K562 (cell line): ENCODE data around the gene SLC37A2. TPM values are rescaled to one million over a fixed set of nuclear protein-coding genes. Genes with fewer than 3 reads are reported as not detected.

Source experiments
- ATAC-seq: fragments of 200-7000 bp; cut with Tn5 transposase; 3 replicates; pipeline ENCODE4 v1.9.1; 2020; ENCODE audit warnings: moderate library complexity
- BruUV-seq: library from RNA; stranded (reverse); fragments of 400-500 nt; replicated peaks from 2 replicates; lab custom pipeline; 2021; lab: Mats Ljungman, UMichigan
- CTCF ChIA-PET: fragments of 300-600 bp; formaldehyde crosslinking; extraction: SDS; loops from one replicate; lab custom pipeline; 2021; ENCODE audit warnings: low intra/inter-chr PET ratio; lab: Yijun Ruan, JAX
- POLR2A ChIA-PET: fragments of 300-600, 350-650 bp; sonication (Branson Sonifier 250); formaldehyde crosslinking; extraction: SDS; loops from one replicate; lab custom pipeline; 2021; ENCODE audit warnings: antibody characterized with exemption, inconsistent platforms; lab: Yijun Ruan, JAX
- DNase-seq, 4 experiments: peaks; one replicate each; pipeline versions ENCODE4 v3.0.0 to v3.0.0-alpha.2; 2011 to 2018; ENCODE audit warnings: low spot score in 3 of 4, mixed read lengths in 3 of 4; ENCODE audit errors: extremely low read depth in 1 of 4
- FAIRE-seq: peaks from 2 replicates; lab custom pipeline; 2011; peaks lifted over from hg19 to GRCh38; lab: Jason Lieb, UNC
- H2AFZ ChIP-seq: 2 replicates; pipeline ENCODE4 v1.6.0; 2011; ENCODE audit warnings: low read depth, low read length, control low read depth, inconsistent platforms
- H3K27ac ChIP-seq: fragments of 200-600 bp; 3 replicates; pipeline ENCODE4 v1.8.0; 2011; ENCODE audit warnings: low read depth, mild to moderate bottlenecking, control low read depth, inconsistent platforms, low read length, moderate library complexity, mixed read lengths; ENCODE audit errors: extremely low read depth
- H3K27me3 ChIP-seq, 2 experiments: fragments of 300-600 bp in 1 of 2; 2 replicates in 1 of 2; 3 replicates in 1 of 2; pipeline versions ENCODE4 v1.6.0 to v1.8.0; 2011; ENCODE audit warnings: inconsistent platforms in 2 of 2, low read length in 2 of 2, mild to moderate bottlenecking in 1 of 2, mixed read lengths in 1 of 2, moderate library complexity in 1 of 2; ENCODE audit not compliant: control insufficient read depth in 2 of 2, insufficient read depth in 2 of 2
- H3K36me3 ChIP-seq: fragments of 300-600 bp; 3 replicates; pipeline ENCODE4 v1.8.0; 2011; ENCODE audit warnings: mild to moderate bottlenecking, low read length, inconsistent platforms; ENCODE audit not compliant: control insufficient read depth, insufficient read depth
- H3K4me1 ChIP-seq, 2 experiments: fragments of 200-600 bp in 1 of 2; replicated peaks in 1 of 2; 2 replicates in 1 of 2; 3 replicates in 1 of 2; pipeline versions ENCODE4 v1.5.1 to v1.8.0; 2011; ENCODE audit warnings: inconsistent platforms in 2 of 2, low read length in 2 of 2, mild to moderate bottlenecking in 1 of 2, mixed read lengths in 1 of 2, moderate library complexity in 1 of 2; ENCODE audit not compliant: control insufficient read depth in 2 of 2, insufficient read depth in 2 of 2
- H3K4me2 ChIP-seq: 2 replicates; pipeline ENCODE4 v1.6.1; 2011; ENCODE audit warnings: low read length, control low read depth, inconsistent platforms, mixed read lengths; ENCODE audit not compliant: insufficient read depth
- H3K4me3 ChIP-seq: fragments of 200-600 bp; sonication (generic), shearing (Covaris generic); 2 replicates; pipeline ENCODE4 v1.5.1; 2016; ENCODE audit warnings: control low read depth, inconsistent platforms
- H3K79me2 ChIP-seq: fragments of 200-600 bp; 3 replicates; pipeline ENCODE4 v1.8.0; 2011; ENCODE audit warnings: low read length, inconsistent platforms; ENCODE audit not compliant: control insufficient read depth, insufficient read depth
- H3K9ac ChIP-seq, 2 experiments: 2 replicates each; pipeline versions ENCODE4 v1.6.0 to v1.6.1; 2011; ENCODE audit warnings: low read depth in 2 of 2, low read length in 2 of 2, control low read depth in 1 of 2, inconsistent platforms in 1 of 2, mild to moderate bottlenecking in 1 of 2, mixed read lengths in 1 of 2; ENCODE audit not compliant: insufficient read depth in 1 of 2
- H3K9me1 ChIP-seq: one replicate; pipeline ENCODE4 v1.6.0; 2011; ENCODE audit warnings: inconsistent platforms, mild to moderate bottlenecking, low read length, moderate library complexity; ENCODE audit not compliant: control insufficient read depth, insufficient read depth
- H3K9me3 ChIP-seq: replicated peaks from 2 replicates; pipeline ENCODE4 v1.5.1; 2011; ENCODE audit warnings: low read depth, low read length, inconsistent platforms; ENCODE audit not compliant: control insufficient read depth, insufficient read depth
- H4K20me1 ChIP-seq: replicated peaks from 2 replicates; pipeline ENCODE4 v1.6.1; 2011; ENCODE audit warnings: low read length, inconsistent platforms, mixed read lengths; ENCODE audit not compliant: control insufficient read depth, insufficient read depth
- CBFA2T3 ChIP-seq: fragments of 450-650 bp; IDR thresholded peaks from 2 replicates; pipeline ENCODE4 v1.6.1; 2017
- CEBPG ChIP-seq, 3 experiments: fragments of 200-800 bp in 1 of 3; sonication (Bioruptor generic) in 1 of 3; sonication (generic) in 1 of 3; formaldehyde crosslinking in 1 of 3; IDR thresholded peaks in 2 of 3; conservative IDR thresholded peaks in 1 of 3; 2 replicates each; pipeline versions ENCODE4 v1.6.1 to v1.8.0; 2016 to 2022; ENCODE audit warnings: missing compliant biosample characterization in 2 of 3, missing genetic modification characterization in 2 of 3, mild to moderate bottlenecking in 1 of 3, missing genetic modification reagents in 1 of 3
- HDAC8 ChIP-seq: fragments of 450-650 bp; IDR thresholded peaks from 2 replicates; pipeline ENCODE4 v1.6.1; 2016; ENCODE audit warnings: mild to moderate bottlenecking, missing genetic modification characterization, moderate library complexity, missing compliant biosample characterization
- HNRNPLL ChIP-seq: fragments of 200-400 bp; formaldehyde crosslinking; IDR thresholded peaks from 2 replicates; pipeline ENCODE4 v1.6.1; 2017; ENCODE audit warnings: low read length, low read depth, mild to moderate bottlenecking; ENCODE audit not compliant: poor library complexity, severe bottlenecking
- ZBTB1 ChIP-seq: sonication (generic); formaldehyde crosslinking; IDR thresholded peaks from 2 replicates; pipeline ENCODE4 v1.8.1; 2023; ENCODE audit warnings: missing genetic modification reagents, low read depth, mild to moderate bottlenecking, borderline replicate concordance
- ZNF263 ChIP-seq: sonication (generic); formaldehyde crosslinking; IDR thresholded peaks from 2 replicates; pipeline ENCODE4 v1.8.0; 2022; ENCODE audit warnings: mild to moderate bottlenecking, missing genetic modification reagents, borderline replicate concordance
- WGBS: fragments of 100-300 bp; shearing (Covaris generic); methylation state at CpG from one replicate; pipeline ENCODE4 v1.1.6; 2016; ENCODE audit warnings: low coverage, mixed read lengths; ENCODE audit not compliant: insufficient coverage; ENCODE audit errors: missing lambda C conversion rate; 5-methylcytosine and 5-hydroxymethylcytosine counted together
- in situ Hi-C: fragments of 300-500 bp; cut with MboI; formaldehyde crosslinking; loops from 4 replicates; pipeline ENCODE4 v1.15.0; 2018; ENCODE audit warnings: inconsistent platforms, mixed read lengths
- intact Hi-C: fragments of 100-400 bp; cut with micrococcal nuclease; formaldehyde crosslinking; loops from 2 replicates; pipeline ENCODE4 v1.14.2; 2022
- polyA plus RNA-seq, 8 experiments: library from polyadenylated mRNA; depleted of rRNA in 4 of 8; stranded (reverse) in 5 of 8; unstranded in 3 of 8; fragments of >200 nt; fragmentation: Nextera tagmentation in 2 of 8; fragmentation: Illumina TruSeq in 1 of 8; extraction: Ambion mirVana in 2 of 8; extraction: Trizol in 1 of 8; gene quantifications; 2 replicates each; pipeline versions ENCODE4 v1.2.1 to v1.2.3, GENCODE V29; 2011 to 2014; ENCODE audit warnings: inconsistent platforms in 1 of 8, missing spikeins in 1 of 8
- total RNA-seq, 7 experiments: library from RNA; depleted of rRNA in 6 of 7; stranded (reverse); fragments of >200 nt in 6 of 7; fragmentation: Illumina TruSeq in 2 of 7; extraction: Trizol in 2 of 7; gene quantifications; 2 replicates each; pipeline versions ENCODE4 v1.2.1 to v1.2.3, GENCODE V29; 2011 to 2021; ENCODE audit warnings: low replicate concordance in 1 of 7
- TF ChIP-seq, protein P1 (sequence below): fragments of 250-450 bp; sonication (Bioruptor Pico); IDR thresholded peaks from 2 replicates; pipeline ENCODE4 v1.4.0; 2020; ENCODE audit warnings: mild to moderate bottlenecking, moderate library complexity, borderline replicate concordance
- TF ChIP-seq, protein P2 (sequence below): IDR thresholded peaks from 3 replicates; pipeline ENCODE4 v1.6.1; 2011; ENCODE audit warnings: borderline replicate concordance, mild to moderate bottlenecking; ENCODE audit not compliant: insufficient read length, insufficient read depth
- TF ChIP-seq, protein P3 (sequence below): sonication (generic); formaldehyde crosslinking; IDR thresholded peaks from 2 replicates; pipeline ENCODE4 v1.8.0; 2023; ENCODE audit warnings: missing genetic modification reagents, mild to moderate bottlenecking, borderline replicate concordance

SLC37A2 gene
- total and polyA plus RNA-seq, 9 of the 15 experiments (the other 6 are each of a cell fraction or from before 2014, with no cell fraction given) = 0.01 to 1.2 (median 0.52) TPM

DNA sequence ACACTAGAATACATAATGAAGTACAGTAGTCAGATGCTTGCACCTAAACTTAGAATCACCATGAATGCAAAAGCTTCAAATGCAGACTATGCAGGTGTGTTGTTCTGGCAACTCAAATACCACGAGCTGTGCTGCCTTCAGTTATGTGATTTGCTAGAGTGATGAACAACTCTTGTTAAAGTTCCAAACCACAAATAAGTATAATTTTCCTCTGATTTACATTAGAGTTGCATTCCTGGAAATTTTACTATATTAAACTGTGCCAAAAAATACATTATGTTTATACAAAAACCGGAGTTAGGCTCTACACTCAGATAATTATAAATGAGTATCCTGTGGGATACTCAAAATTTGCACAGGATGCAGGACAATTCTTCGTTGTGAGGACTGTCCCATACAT, 45.4 kb downstream of the SLC37A2 start (continued):
- TF ChIP-seq HNRNPLL (no peak), ZBTB1 (CRISPR knock-in tag) (no peak)
- TF ChIP-seq, protein P1, sequence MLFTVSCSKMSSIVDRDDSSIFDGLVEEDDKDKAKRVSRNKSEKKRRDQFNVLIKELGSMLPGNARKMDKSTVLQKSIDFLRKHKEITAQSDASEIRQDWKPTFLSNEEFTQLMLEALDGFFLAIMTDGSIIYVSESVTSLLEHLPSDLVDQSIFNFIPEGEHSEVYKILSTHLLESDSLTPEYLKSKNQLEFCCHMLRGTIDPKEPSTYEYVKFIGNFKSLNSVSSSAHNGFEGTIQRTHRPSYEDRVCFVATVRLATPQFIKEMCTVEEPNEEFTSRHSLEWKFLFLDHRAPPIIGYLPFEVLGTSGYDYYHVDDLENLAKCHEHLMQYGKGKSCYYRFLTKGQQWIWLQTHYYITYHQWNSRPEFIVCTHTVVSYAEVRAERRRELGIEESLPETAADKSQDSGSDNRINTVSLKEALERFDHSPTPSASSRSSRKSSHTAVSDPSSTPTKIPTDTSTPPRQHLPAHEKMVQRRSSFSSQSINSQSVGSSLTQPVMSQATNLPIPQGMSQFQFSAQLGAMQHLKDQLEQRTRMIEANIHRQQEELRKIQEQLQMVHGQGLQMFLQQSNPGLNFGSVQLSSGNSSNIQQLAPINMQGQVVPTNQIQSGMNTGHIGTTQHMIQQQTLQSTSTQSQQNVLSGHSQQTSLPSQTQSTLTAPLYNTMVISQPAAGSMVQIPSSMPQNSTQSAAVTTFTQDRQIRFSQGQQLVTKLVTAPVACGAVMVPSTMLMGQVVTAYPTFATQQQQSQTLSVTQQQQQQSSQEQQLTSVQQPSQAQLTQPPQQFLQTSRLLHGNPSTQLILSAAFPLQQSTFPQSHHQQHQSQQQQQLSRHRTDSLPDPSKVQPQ (CRISPR knock-in tag) = no peak
- TF ChIP-seq, protein P2, sequence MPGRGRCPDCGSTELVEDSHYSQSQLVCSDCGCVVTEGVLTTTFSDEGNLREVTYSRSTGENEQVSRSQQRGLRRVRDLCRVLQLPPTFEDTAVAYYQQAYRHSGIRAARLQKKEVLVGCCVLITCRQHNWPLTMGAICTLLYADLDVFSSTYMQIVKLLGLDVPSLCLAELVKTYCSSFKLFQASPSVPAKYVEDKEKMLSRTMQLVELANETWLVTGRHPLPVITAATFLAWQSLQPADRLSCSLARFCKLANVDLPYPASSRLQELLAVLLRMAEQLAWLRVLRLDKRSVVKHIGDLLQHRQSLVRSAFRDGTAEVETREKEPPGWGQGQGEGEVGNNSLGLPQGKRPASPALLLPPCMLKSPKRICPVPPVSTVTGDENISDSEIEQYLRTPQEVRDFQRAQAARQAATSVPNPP = no peak

DNA sequence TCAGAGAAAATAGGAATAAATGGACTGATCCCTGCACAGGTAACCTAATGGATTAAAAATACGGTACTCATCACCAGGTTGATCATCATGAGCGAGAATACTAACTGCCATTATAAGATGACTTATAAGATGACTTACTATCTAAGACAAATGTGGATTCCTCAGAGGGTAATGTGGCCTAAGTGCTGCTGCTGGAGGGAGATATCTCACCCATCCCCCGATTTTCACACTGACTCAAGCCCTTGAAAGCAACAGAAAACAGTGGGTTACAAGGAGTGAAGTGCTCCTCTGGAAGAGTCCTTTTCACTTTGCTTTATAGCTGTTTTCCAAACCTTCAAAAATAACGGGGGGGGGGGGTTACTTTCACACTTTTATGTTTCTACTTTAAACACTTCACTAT, 47.4 kb downstream of the SLC37A2 start:
- H3K27ac ChIP-seq = no peak overlapping the region
- 8% methylated on average over 4 of the region's 4 CpGs for WGBS
- peak overlapping the region; percentile 95 for H3K4me2 ChIP-seq
- no peak for ATAC-seq
- FAIRE-seq = no peak
- peaks cover 0 to 6% of the 10 kb centered on the region in 2 experiments; a peak in 2 of 5 replicates for H3K4me1 ChIP-seq
- TF ChIP-seq HDAC8 (tag) (no peak), CEBPG (CRISPR knock-in tag; IDR thresholded peaks at IDR 0.05) (no peak), CEBPG (tag; conservative IDR thresholded peaks at IDR 0.05 in 1 of 2, IDR thresholded peaks at IDR 0.05 in 1 of 2) (no peak), ZNF263 (no peak), CBFA2T3 (0 out of 2 replicates have a peak, but pooled peaks have one; percentile 26)
- TF ChIP-seq, protein P3, sequence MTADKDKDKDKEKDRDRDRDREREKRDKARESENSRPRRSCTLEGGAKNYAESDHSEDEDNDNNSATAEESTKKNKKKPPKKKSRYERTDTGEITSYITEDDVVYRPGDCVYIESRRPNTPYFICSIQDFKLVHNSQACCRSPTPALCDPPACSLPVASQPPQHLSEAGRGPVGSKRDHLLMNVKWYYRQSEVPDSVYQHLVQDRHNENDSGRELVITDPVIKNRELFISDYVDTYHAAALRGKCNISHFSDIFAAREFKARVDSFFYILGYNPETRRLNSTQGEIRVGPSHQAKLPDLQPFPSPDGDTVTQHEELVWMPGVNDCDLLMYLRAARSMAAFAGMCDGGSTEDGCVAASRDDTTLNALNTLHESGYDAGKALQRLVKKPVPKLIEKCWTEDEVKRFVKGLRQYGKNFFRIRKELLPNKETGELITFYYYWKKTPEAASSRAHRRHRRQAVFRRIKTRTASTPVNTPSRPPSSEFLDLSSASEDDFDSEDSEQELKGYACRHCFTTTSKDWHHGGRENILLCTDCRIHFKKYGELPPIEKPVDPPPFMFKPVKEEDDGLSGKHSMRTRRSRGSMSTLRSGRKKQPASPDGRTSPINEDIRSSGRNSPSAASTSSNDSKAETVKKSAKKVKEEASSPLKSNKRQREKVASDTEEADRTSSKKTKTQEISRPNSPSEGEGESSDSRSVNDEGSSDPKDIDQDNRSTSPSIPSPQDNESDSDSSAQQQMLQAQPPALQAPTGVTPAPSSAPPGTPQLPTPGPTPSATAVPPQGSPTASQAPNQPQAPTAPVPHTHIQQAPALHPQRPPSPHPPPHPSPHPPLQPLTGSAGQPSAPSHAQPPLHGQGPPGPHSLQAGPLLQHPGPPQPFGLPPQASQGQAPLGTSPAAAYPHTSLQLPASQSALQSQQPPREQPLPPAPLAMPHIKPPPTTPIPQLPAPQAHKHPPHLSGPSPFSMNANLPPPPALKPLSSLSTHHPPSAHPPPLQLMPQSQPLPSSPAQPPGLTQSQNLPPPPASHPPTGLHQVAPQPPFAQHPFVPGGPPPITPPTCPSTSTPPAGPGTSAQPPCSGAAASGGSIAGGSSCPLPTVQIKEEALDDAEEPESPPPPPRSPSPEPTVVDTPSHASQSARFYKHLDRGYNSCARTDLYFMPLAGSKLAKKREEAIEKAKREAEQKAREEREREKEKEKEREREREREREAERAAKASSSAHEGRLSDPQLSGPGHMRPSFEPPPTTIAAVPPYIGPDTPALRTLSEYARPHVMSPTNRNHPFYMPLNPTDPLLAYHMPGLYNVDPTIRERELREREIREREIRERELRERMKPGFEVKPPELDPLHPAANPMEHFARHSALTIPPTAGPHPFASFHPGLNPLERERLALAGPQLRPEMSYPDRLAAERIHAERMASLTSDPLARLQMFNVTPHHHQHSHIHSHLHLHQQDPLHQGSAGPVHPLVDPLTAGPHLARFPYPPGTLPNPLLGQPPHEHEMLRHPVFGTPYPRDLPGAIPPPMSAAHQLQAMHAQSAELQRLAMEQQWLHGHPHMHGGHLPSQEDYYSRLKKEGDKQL = no peak
- peak in 1 of 4 experiments; percentile 49 for DNase-seq
- H3K36me3 ChIP-seq = no peaks in the 10 kb centered on the region
- peak overlapping the region; percentile 96; the same call in 1 of the 2 replicates for H2AFZ ChIP-seq
- H3K4me3 ChIP-seq = peak overlapping the region; percentile 73
- no peaks in the 10 kb centered on the region for H3K9me3 ChIP-seq
- H3K79me2 ChIP-seq = peaks cover 10% of the 10 kb centered on the region; the same call in 2 of the 3 replicates
- POLR2A ChIA-PET = interaction anchor here (1.7 kb wide), 1 partner anchor 8 kb away, joined by 5 read pairs; no protein-coding TSS in a partner anchor
- no peaks in the 10 kb centered on the region for H3K9me1 ChIP-seq
- CTCF ChIA-PET = no interaction called here
- H3K27me3 ChIP-seq = no peaks in the 10 kb centered on the region
- no peaks in the 10 kb centered on the region for H4K20me1 ChIP-seq
- no TSS peak for BruUV-seq
- intact Hi-C loops = no loop called here
- peak overlapping the region; percentile 48 to 76; a peak in 3 of 4 replicates for H3K9ac ChIP-seq
- in situ Hi-C loops = loop anchor here (10.0 kb wide), 1 partner anchor 146 kb away; no protein-coding TSS in a partner anchor
